ENCODE measurements around the gene PRRC2C.
"Not testable (repeated sequence)": the region's sequence is repeated elsewhere in the genome, so short reads cannot be mapped to it uniquely, and the experiment has no call there.

The PRRC2C gene

DNA sequence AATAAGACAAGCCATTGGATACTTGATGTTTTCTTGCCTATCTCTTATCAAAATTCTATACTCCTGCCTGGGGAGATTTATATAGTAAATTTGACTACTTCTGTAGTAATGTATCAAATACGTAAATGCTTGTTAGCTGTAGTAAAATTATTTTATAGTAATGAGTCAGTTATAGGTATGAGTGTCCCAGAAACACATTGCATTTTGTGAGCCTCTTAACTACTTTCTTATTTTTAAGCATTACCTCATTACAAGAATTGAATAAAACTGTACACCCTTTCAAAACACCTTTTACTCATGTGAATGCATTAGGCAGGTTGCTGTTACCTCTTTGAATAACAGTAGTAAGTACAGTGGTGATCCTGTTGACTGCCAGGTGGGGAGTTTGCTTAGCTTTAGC is 28.4 kb downstream of the PRRC2C start:
- Mint-ChIP-seq H3K27me3 (no peaks in the 10 kb centered on the region), H3K9me3 (no peaks in the 10 kb centered on the region), H3K27ac (no peak overlapping the region), H3K36me3 (peaks cover 50% of the 10 kb centered on the region), H3K4me3 (no peak overlapping the region), H3K4me1 (peaks cover 51% of the 10 kb centered on the region)
- no peak for DNase-seq
- CTCF ChIA-PET = no interaction called here

GRCh38 chr1:171515299-171515698 is 30.0 kb downstream of the PRRC2C start:
- DNase-seq = no peak
- Mint-ChIP-seq H3K36me3 (peaks cover 56% of the 10 kb centered on the region), H3K4me1 (peaks cover 40% of the 10 kb centered on the region), H3K9me3 (no peaks in the 10 kb centered on the region), H3K4me3 (no peak overlapping the region), H3K27ac (no peak overlapping the region), H3K27me3 (no peaks in the 10 kb centered on the region)
- CTCF ChIA-PET = interaction anchor here (4.1 kb wide), 1 partner anchor 30 kb away, joined by 22 read pairs; the partner anchor contains the start of gene PRRC2C

DNA sequence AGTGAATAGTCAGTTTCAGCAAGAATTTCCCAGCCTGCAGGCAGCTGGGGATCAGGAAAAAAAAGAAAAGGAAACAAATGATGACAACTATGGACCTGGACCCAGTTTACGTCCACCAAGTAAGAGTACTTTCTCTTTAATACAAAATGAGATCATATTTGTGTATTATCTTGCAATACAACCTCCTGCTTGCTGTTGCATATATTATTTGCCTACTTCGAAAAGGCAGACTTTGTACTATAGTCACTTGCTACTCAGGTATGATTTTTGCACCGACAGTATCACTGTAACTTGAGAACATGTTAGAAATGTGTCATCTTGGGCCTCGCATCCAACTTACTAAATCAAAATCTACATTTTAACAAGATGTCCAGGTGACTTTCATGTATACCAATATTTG is 30.4 kb downstream of the PRRC2C start:
- DNase-seq = no peak
- H3K4me3 Mint-ChIP-seq = no peak overlapping the region
- peaks cover 36% of the 10 kb centered on the region for H3K4me1 Mint-ChIP-seq
- no peaks in the 10 kb centered on the region for H3K9me3 Mint-ChIP-seq
- CTCF ChIA-PET = interaction anchor here (4.1 kb wide), 1 partner anchor 30 kb away, joined by 22 read pairs; the partner anchor contains the start of gene PRRC2C
- peaks cover 56% of the 10 kb centered on the region for H3K36me3 Mint-ChIP-seq
- H3K27ac Mint-ChIP-seq = no peak overlapping the region
- no peaks in the 10 kb centered on the region for H3K27me3 Mint-ChIP-seq

DNA sequence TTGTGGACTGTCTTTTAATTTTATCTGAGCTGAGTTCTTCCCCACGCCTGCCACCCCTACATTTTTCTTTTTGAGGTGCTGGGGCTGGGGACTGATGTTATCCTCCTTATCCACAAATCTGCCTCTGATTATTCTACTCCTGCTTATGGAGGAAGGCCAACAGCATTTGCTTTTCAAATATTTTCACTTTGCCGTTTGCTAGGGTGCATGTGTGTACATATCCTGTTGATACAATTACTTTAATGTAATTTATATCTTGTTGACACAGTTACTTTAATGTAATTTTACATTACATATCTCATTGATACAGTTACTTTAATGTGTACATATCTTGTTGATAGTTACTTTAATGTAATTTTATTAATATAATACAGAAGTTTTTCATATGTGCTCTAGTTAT is 36.2 kb downstream of the PRRC2C start:
- no peak overlapping the region for H3K27ac Mint-ChIP-seq
- CTCF ChIA-PET = no interaction called here

GRCh38 chr1:171530676-171531075 is 45.3 kb downstream of the PRRC2C start:
- H3K27ac Mint-ChIP-seq = no peak overlapping the region

More for the DNA sequence above, 36.2 kb downstream of the PRRC2C start:
- H3K4me1 Mint-ChIP-seq = peaks cover 12% of the 10 kb centered on the region
- peaks cover 45% of the 10 kb centered on the region for H3K36me3 Mint-ChIP-seq
- DNase-seq = no peak
- H3K27me3 Mint-ChIP-seq = no peaks in the 10 kb centered on the region
- H3K4me3 Mint-ChIP-seq = no peak overlapping the region
- H3K9me3 Mint-ChIP-seq = no peaks in the 10 kb centered on the region

GRCh38 chr1:171532520-171532919 is 47.2 kb downstream of the PRRC2C start:
- Mint-ChIP-seq H3K9me3 (no peaks in the 10 kb centered on the region), H3K27ac (no peak overlapping the region), H3K27me3 (no peaks in the 10 kb centered on the region), H3K4me3 (no peak overlapping the region), H3K36me3 (peaks cover 65% of the 10 kb centered on the region), H3K4me1 (no peaks in the 10 kb centered on the region)
- CTCF ChIA-PET = no interaction called here
- DNase-seq = no peak

More at GRCh38 chr1:171530676-171531075, 45.3 kb downstream of the PRRC2C start:
- no peak overlapping the region for H3K4me3 Mint-ChIP-seq
- peaks cover 55% of the 10 kb centered on the region for H3K36me3 Mint-ChIP-seq
- H3K4me1 Mint-ChIP-seq = no peaks in the 10 kb centered on the region
- H3K9me3 Mint-ChIP-seq = no peaks in the 10 kb centered on the region
- no peak for DNase-seq
- H3K27me3 Mint-ChIP-seq = no peaks in the 10 kb centered on the region
- CTCF ChIA-PET = interaction anchor here (1.3 kb wide), 1 partner anchor 45 kb away, joined by 3 read pairs; the partner anchor contains the start of gene PRRC2C

DNA sequence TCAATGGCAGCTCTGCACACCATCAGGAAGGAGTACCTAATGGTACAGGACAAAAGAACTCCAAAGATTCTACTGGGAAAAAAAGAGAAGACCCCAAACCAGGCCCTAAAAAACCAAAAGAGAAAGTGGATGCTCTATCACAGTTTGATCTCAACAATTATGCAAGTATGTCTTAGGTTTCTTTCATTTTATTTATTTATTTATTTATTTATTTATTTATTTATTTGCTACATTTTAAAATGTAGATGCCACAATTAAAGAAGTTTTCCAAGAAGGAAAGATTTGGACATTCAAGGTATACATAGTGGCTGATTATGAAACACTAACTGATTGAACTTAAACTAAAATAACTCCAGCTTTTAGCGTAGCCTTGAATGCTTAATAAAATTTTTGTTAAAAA is 60.2 kb downstream of the PRRC2C start:
- H3K36me3 Mint-ChIP-seq = peaks cover 60% of the 10 kb centered on the region
- CTCF ChIA-PET = no interaction called here
- no peak overlapping the region for H3K27ac Mint-ChIP-seq
- no peaks in the 10 kb centered on the region for H3K27me3 Mint-ChIP-seq
- DNase-seq = no peak
- H3K9me3 Mint-ChIP-seq = no peaks in the 10 kb centered on the region
- no peaks in the 10 kb centered on the region for H3K4me1 Mint-ChIP-seq
- H3K4me3 Mint-ChIP-seq = no peak overlapping the region

DNA sequence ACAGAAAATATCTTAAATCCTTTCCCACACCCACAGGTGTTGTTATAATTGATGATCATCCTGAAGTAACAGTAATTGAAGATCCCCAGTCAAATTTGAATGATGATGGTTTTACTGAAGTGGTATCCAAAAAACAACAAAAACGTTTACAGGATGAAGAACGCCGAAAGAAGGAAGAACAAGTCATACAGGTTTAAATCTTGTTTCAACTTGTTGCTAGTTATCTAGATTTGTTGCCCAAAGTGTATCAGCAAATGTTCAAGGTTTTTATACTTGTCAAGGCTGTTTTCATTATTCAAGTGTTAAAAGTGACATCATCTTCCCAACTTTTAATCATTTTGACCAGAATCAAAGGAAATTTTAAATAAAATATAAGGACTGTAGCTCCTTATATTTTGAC is 64.7 kb downstream of the PRRC2C start:
- CTCF ChIA-PET = no interaction called here
- H3K9me3 Mint-ChIP-seq = no peaks in the 10 kb centered on the region
- no peak for DNase-seq

GRCh38 chr1:171550598-171551100 is 65.3 kb downstream of the PRRC2C start:
- DNase-seq, H3K4me1 Mint-ChIP-seq, H3K4me3 Mint-ChIP-seq, H3K27me3 Mint-ChIP-seq, H3K9me3 Mint-ChIP-seq, H3K27ac Mint-ChIP-seq, CTCF ChIA-PET: not testable (repeated sequence)
- peaks cover 79% of the 10 kb centered on the region for H3K36me3 Mint-ChIP-seq

More for the DNA sequence above, 64.7 kb downstream of the PRRC2C start:
- Mint-ChIP-seq H3K27ac (no peak overlapping the region), H3K27me3 (no peaks in the 10 kb centered on the region), H3K36me3 (peaks cover 76% of the 10 kb centered on the region), H3K4me1 (peaks cover 5% of the 10 kb centered on the region), H3K4me3 (no peak overlapping the region)

- DNase-seq, H3K4me3 Mint-ChIP-seq: not testable (repeated sequence)
- H3K36me3 Mint-ChIP-seq = peaks cover 93% of the 10 kb centered on the region
These were observed 68.6 kb downstream of the PRRC2C start for GRCh38 chr1:171553960-171554359.

DNA sequence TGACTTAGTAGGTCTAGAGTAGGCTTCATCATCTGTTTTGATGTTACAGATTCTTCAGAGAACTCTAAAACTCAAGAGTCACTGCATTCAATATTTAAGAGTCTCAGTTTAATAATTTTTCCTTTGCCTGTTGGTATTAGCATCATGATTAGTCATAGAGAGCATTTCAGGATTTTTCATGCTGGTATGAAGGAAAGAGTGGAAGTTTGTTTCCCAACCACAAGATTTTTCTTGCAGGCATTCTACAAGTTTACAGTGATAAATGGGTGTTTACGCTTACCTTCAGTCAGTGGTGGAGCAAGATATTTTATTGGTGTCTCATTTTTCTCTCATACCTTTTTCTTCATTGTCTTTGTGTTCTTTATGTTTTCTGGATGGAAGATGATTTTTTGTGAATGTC is 78.3 kb downstream of the PRRC2C start:
- Mint-ChIP-seq H3K27ac (no peak overlapping the region), H3K4me1 (no peaks in the 10 kb centered on the region), H3K9me3 (no peaks in the 10 kb centered on the region), H3K27me3 (no peaks in the 10 kb centered on the region), H3K4me3 (no peak overlapping the region), H3K36me3 (peaks cover 41% of the 10 kb centered on the region)
- CTCF ChIA-PET = no interaction called here
- DNase-seq = no peak

More at GRCh38 chr1:171553960-171554359, 68.6 kb downstream of the PRRC2C start:
- CTCF ChIA-PET, H3K9me3 Mint-ChIP-seq, H3K4me1 Mint-ChIP-seq, H3K27ac Mint-ChIP-seq, H3K27me3 Mint-ChIP-seq: not testable (repeated sequence)

DNA sequence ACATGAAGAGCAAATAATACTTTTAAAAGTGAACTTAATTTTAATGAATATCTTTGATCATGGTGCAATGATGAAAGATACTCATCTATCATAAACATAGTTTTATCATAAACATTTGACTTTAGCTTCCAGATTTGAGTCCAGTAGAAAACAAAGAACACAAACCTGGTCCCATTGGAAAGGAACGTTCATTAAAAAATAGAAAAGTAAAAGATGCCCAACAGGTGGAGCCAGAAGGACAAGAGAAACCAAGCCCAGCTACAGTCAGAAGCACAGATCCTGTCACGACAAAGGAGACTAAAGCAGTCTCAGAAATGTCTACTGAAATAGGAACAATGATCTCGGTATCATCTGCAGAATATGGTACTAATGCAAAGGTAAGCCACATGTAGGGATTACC is 81.1 kb downstream of the PRRC2C start:
- no peaks in the 10 kb centered on the region for H3K4me1 Mint-ChIP-seq
- H3K36me3 Mint-ChIP-seq = peaks cover 39% of the 10 kb centered on the region
- CTCF ChIA-PET = interaction anchor here (0.7 kb wide), 1 partner anchor 11 kb away, joined by 3 read pairs; no protein-coding TSS in a partner anchor
- H3K9me3 Mint-ChIP-seq = no peaks in the 10 kb centered on the region
- no peaks in the 10 kb centered on the region for H3K27me3 Mint-ChIP-seq
- H3K4me3 Mint-ChIP-seq = no peak overlapping the region
- H3K27ac Mint-ChIP-seq = no peak overlapping the region
- DNase-seq = no peak

DNA sequence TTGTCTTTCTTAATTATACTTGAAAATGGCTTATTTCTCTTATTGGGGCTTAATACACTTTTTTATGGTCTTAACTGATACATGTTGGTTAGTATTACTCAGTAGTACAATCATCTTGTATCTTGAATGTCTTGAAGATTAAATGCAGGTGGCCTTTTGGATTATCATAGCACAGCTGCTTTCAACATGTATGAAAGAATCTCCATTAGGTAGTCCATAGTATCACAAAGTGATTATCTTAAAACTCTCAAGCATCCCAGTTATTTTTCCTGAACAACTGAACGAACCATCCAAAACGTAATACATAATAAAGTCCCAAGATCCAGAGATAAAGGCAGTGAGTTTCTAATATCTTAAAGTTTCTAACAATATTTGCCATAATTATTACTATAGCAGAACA is 85.0 kb downstream of the PRRC2C start:
- no peak for DNase-seq
- H3K27me3 Mint-ChIP-seq = no peaks in the 10 kb centered on the region
- no peak overlapping the region for H3K27ac Mint-ChIP-seq
- no peaks in the 10 kb centered on the region for H3K9me3 Mint-ChIP-seq
- CTCF ChIA-PET = no interaction called here
- H3K4me1 Mint-ChIP-seq = no peaks in the 10 kb centered on the region
- peaks cover 49% of the 10 kb centered on the region for H3K36me3 Mint-ChIP-seq
- H3K4me3 Mint-ChIP-seq = no peak overlapping the region

GRCh38 chr1:171576144-171576543 is 90.8 kb downstream of the PRRC2C start:
- H3K27ac Mint-ChIP-seq = no peak overlapping the region
- CTCF ChIA-PET = no interaction called here

DNA sequence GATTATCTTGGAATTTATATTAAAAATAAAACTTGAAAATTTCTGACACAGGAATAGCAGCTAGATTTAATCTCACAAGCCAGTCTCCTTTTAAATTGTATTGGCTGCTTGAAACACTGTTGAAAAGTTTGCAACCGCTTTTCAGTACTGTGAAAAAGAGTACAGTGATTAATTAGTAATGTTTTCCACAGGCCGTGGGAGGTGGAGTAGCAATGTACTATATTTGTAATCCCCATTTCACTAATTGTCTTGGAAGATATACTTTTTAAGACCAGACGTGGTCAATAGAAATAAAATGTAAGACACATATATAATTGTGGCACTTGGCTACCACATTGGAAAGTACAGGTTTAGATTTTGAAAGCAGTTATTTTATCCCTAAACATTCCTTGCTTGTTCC is 95.9 kb downstream of the PRRC2C start:
- H3K27ac Mint-ChIP-seq = no peak overlapping the region
- CTCF ChIA-PET = interaction anchor here (1.8 kb wide), 1 partner anchor 96 kb away, joined by 5 read pairs; the partner anchor contains the start of gene PRRC2C
- H3K4me3 Mint-ChIP-seq = no peak overlapping the region
- no peak for DNase-seq
- peaks cover 59% of the 10 kb centered on the region for H3K36me3 Mint-ChIP-seq
- H3K27me3 Mint-ChIP-seq = no peaks in the 10 kb centered on the region
- H3K4me1 Mint-ChIP-seq = peaks cover 9% of the 10 kb centered on the region
- H3K9me3 Mint-ChIP-seq = no peaks in the 10 kb centered on the region

More at GRCh38 chr1:171576144-171576543, 90.8 kb downstream of the PRRC2C start:
- no peak for DNase-seq
- Mint-ChIP-seq H3K36me3 (peaks cover 58% of the 10 kb centered on the region), H3K4me1 (peaks cover 3% of the 10 kb centered on the region), H3K27me3 (no peaks in the 10 kb centered on the region), H3K4me3 (no peak overlapping the region), H3K9me3 (no peaks in the 10 kb centered on the region)

Data from activated naive CD4-positive, alpha-beta T cell treated with anti-CD3 and anti-CD28 coated beads, Interleukin-2, amount 10 ng/mL, durations not matched to agents 7 days and 5 days (primary cell).